ENCODE results near the gene TLR1.

Gene TLR1

GRCh38 chr4:38764277-38764676 lies 40.3 kb downstream of the TLR1 start:
- no peak overlapping the region for H4K91ac ChIP-seq (ENCODE audit: low read length)
- H2AFZ ChIP-seq (ENCODE audit: low read depth, low read length): no peak overlapping the region
- no peak overlapping the region for H2BK5ac ChIP-seq (ENCODE audit: low read depth, low read length, poor library complexity, severe bottlenecking)
- H3K9ac ChIP-seq (ENCODE audit: low read length): no peak overlapping the region
- peaks cover 5% of the 10 kb centered on the region for H3K4me1 ChIP-seq (ENCODE audit: control insufficient read depth, insufficient read depth, low read depth, low read length)
- no peak overlapping the region for H3K4ac ChIP-seq (ENCODE audit: low read depth in 1 of 2, low read length in 2 of 2)
- no peak overlapping the region for H3K18ac ChIP-seq (ENCODE audit: low read depth in 1 of 2, low read length in 2 of 2)
- H3K36me3 ChIP-seq (ENCODE audit: control insufficient read depth in 1 of 2, insufficient read depth in 2 of 2, low read depth in 1 of 2, low read length in 2 of 2): no peaks in the 10 kb centered on the region
- DNase-seq: no peak
- H3K9me3 ChIP-seq (ENCODE audit: control insufficient read depth, low read length): no peaks in the 10 kb centered on the region
- H3K4me2 ChIP-seq (ENCODE audit: low read length, poor library complexity, severe bottlenecking): no peak overlapping the region
- no peak overlapping the region for H3K14ac ChIP-seq (ENCODE audit: low read length in 2 of 2)
- H3K27ac ChIP-seq (ENCODE audit: low read length, poor library complexity, severe bottlenecking): no peak overlapping the region
- H2BK120ac ChIP-seq (ENCODE audit: low read depth, low read length): no peak overlapping the region
- H3K4me3 ChIP-seq (ENCODE audit: insufficient read depth in 1 of 2, low read depth in 1 of 2, low read length in 2 of 2): no peak overlapping the region
- H4K8ac ChIP-seq (ENCODE audit: low read length): no peak overlapping the region
- 100% methylated on average over 3 of the region's 3 CpGs for WGBS
- H3K27me3 ChIP-seq (ENCODE audit: control insufficient read depth in 1 of 2, insufficient read depth in 1 of 2, low read length in 2 of 2): no peaks in the 10 kb centered on the region
- H2BK12ac ChIP-seq (ENCODE audit: low read length in 2 of 2): no peak overlapping the region
- no peak overlapping the region for H3K23ac ChIP-seq (ENCODE audit: low read length in 2 of 2)
- H3K79me1 ChIP-seq (replicated peaks; ENCODE audit: low read length, poor library complexity, severe bottlenecking): no peaks in the 10 kb centered on the region
- no peak overlapping the region for H2BK15ac ChIP-seq (ENCODE audit: low read depth, poor library complexity, severe bottlenecking)
- H2AK5ac ChIP-seq (ENCODE audit: low read length, severe bottlenecking): no peak overlapping the region

GRCh38 chr4:38762560-38762959 lies 42.0 kb downstream of the TLR1 start:
- H3K18ac ChIP-seq (ENCODE audit: low read depth in 1 of 2, low read length in 2 of 2): no peak overlapping the region

GRCh38 chr4:38759790-38760122 lies 44.8 kb downstream of the TLR1 start:
- no peak for DNase-seq
- peak overlapping the region; percentile 64 for H3K9ac ChIP-seq (ENCODE audit: low read length)
- H4K91ac ChIP-seq (ENCODE audit: low read length): no peak overlapping the region
- H3K4me3 ChIP-seq (ENCODE audit: insufficient read depth in 1 of 2, low read depth in 1 of 2, low read length in 2 of 2): no peak overlapping the region
- no peaks in the 10 kb centered on the region for H3K27me3 ChIP-seq (ENCODE audit: control insufficient read depth in 1 of 2, insufficient read depth in 1 of 2, low read length in 2 of 2)
- H2BK12ac ChIP-seq (ENCODE audit: low read length in 2 of 2): no peak overlapping the region
- WGBS: 96% methylated on average over 1 of the region's 1 CpG
- no peaks in the 10 kb centered on the region for H3K79me1 ChIP-seq (replicated peaks; ENCODE audit: low read length, poor library complexity, severe bottlenecking)
- no peak overlapping the region for H2BK5ac ChIP-seq (ENCODE audit: low read depth, low read length, poor library complexity, severe bottlenecking)
- no peak overlapping the region for H2AK5ac ChIP-seq (ENCODE audit: low read length, severe bottlenecking)
- H3K4me1 ChIP-seq (ENCODE audit: control insufficient read depth, insufficient read depth, low read depth, low read length): no peaks in the 10 kb centered on the region
- H2AFZ ChIP-seq (ENCODE audit: low read depth, low read length): no peak overlapping the region
- H3K23ac ChIP-seq (ENCODE audit: low read length in 2 of 2): no peak overlapping the region
- H3K14ac ChIP-seq (ENCODE audit: low read length in 2 of 2): no peak overlapping the region
- no peak overlapping the region for H3K4ac ChIP-seq (ENCODE audit: low read depth in 1 of 2, low read length in 2 of 2)
- H3K4me2 ChIP-seq (ENCODE audit: low read length, poor library complexity, severe bottlenecking): no peak overlapping the region
- no peak overlapping the region for H4K8ac ChIP-seq (ENCODE audit: low read length)
- H3K9me3 ChIP-seq (ENCODE audit: control insufficient read depth, low read length): no peaks in the 10 kb centered on the region
- no peak overlapping the region for H3K27ac ChIP-seq (ENCODE audit: low read length, poor library complexity, severe bottlenecking)
- H2BK15ac ChIP-seq (ENCODE audit: low read depth, poor library complexity, severe bottlenecking): no peak overlapping the region
- H2BK120ac ChIP-seq (ENCODE audit: low read depth, low read length): no peak overlapping the region
- H3K36me3 ChIP-seq (ENCODE audit: control insufficient read depth in 1 of 2, insufficient read depth in 2 of 2, low read depth in 1 of 2, low read length in 2 of 2): no peaks in the 10 kb centered on the region
- no peak overlapping the region for H3K18ac ChIP-seq (ENCODE audit: low read depth in 1 of 2, low read length in 2 of 2)

More at GRCh38 chr4:38762560-38762959, 42.0 kb downstream of the TLR1 start:
- Histone ChIP-seq H2BK5ac (ENCODE audit: low read depth, low read length, poor library complexity, severe bottlenecking) (no peak overlapping the region), H3K4ac (ENCODE audit: low read depth in 1 of 2, low read length in 2 of 2) (no peak overlapping the region), H3K14ac (ENCODE audit: low read length in 2 of 2) (no peak overlapping the region), H3K9me3 (ENCODE audit: control insufficient read depth, low read length) (no peaks in the 10 kb centered on the region), H3K79me1 (replicated peaks; ENCODE audit: low read length, poor library complexity, severe bottlenecking) (no peaks in the 10 kb centered on the region), H3K4me3 (ENCODE audit: insufficient read depth in 1 of 2, low read depth in 1 of 2, low read length in 2 of 2) (no peak overlapping the region), H4K8ac (ENCODE audit: low read length) (no peak overlapping the region), H2BK120ac (ENCODE audit: low read depth, low read length) (no peak overlapping the region), H2BK15ac (ENCODE audit: low read depth, poor library complexity, severe bottlenecking) (peak overlapping the region; percentile 23), H2AK5ac (ENCODE audit: low read length, severe bottlenecking) (no peak overlapping the region), H2AFZ (ENCODE audit: low read depth, low read length) (no peak overlapping the region), H3K36me3 (ENCODE audit: control insufficient read depth in 1 of 2, insufficient read depth in 2 of 2, low read depth in 1 of 2, low read length in 2 of 2) (no peaks in the 10 kb centered on the region), H2BK12ac (ENCODE audit: low read length in 2 of 2) (no peak overlapping the region), H3K27me3 (ENCODE audit: control insufficient read depth in 1 of 2, insufficient read depth in 1 of 2, low read length in 2 of 2) (no peaks in the 10 kb centered on the region), H4K91ac (ENCODE audit: low read length) (peak overlapping the region; percentile 39), H3K9ac (ENCODE audit: low read length) (no peak overlapping the region), H3K4me1 (ENCODE audit: control insufficient read depth, insufficient read depth, low read depth, low read length) (peaks cover 5% of the 10 kb centered on the region), H3K4me2 (ENCODE audit: low read length, poor library complexity, severe bottlenecking) (no peak overlapping the region), H3K27ac (ENCODE audit: low read length, poor library complexity, severe bottlenecking) (no peak overlapping the region), H3K23ac (ENCODE audit: low read length in 2 of 2) (no peak overlapping the region)
- 92% methylated on average over 14 of the region's 14 CpGs for WGBS
- DNase-seq: no peak

- H2BK15ac ChIP-seq (ENCODE audit: low read depth, poor library complexity, severe bottlenecking): no peak overlapping the region
- no peaks in the 10 kb centered on the region for H3K27me3 ChIP-seq (ENCODE audit: control insufficient read depth in 1 of 2, insufficient read depth in 1 of 2, low read length in 2 of 2)
- no peak overlapping the region for H2AFZ ChIP-seq (ENCODE audit: low read depth, low read length)
- peak; percentile 74 for DNase-seq
- no peaks in the 10 kb centered on the region for H3K9me3 ChIP-seq (ENCODE audit: control insufficient read depth, low read length)
- no peak overlapping the region for H3K18ac ChIP-seq (ENCODE audit: low read depth in 1 of 2, low read length in 2 of 2)
- H3K36me3 ChIP-seq (ENCODE audit: control insufficient read depth in 1 of 2, insufficient read depth in 2 of 2, low read depth in 1 of 2, low read length in 2 of 2): no peaks in the 10 kb centered on the region
- no peak overlapping the region for H3K4me2 ChIP-seq (ENCODE audit: low read length, poor library complexity, severe bottlenecking)
- H4K91ac ChIP-seq (ENCODE audit: low read length): no peak overlapping the region
- no peaks in the 10 kb centered on the region for H3K79me1 ChIP-seq (replicated peaks; ENCODE audit: low read length, poor library complexity, severe bottlenecking)
- no peak overlapping the region for H3K4ac ChIP-seq (ENCODE audit: low read depth in 1 of 2, low read length in 2 of 2)
- H2BK12ac ChIP-seq (ENCODE audit: low read length in 2 of 2): no peak overlapping the region
- no peaks in the 10 kb centered on the region for H3K4me1 ChIP-seq (ENCODE audit: control insufficient read depth, insufficient read depth, low read depth, low read length)
- H3K27ac ChIP-seq (ENCODE audit: low read length, poor library complexity, severe bottlenecking): no peak overlapping the region
- 17% methylated on average over 5 of the region's 8 CpGs for WGBS
- no peak overlapping the region for H2AK5ac ChIP-seq (ENCODE audit: low read length, severe bottlenecking)
- peak overlapping the region; percentile 64 for H3K9ac ChIP-seq (ENCODE audit: low read length)
- no peak overlapping the region for H2BK120ac ChIP-seq (ENCODE audit: low read depth, low read length)
- H3K23ac ChIP-seq (ENCODE audit: low read length in 2 of 2): no peak overlapping the region
- peak overlapping the region in 1 of 2 experiments; percentile 53 for H3K4me3 ChIP-seq (ENCODE audit: insufficient read depth in 1 of 2, low read depth in 1 of 2, low read length in 2 of 2)
- no peak overlapping the region for H3K14ac ChIP-seq (ENCODE audit: low read length in 2 of 2)
- no peak overlapping the region for H2BK5ac ChIP-seq (ENCODE audit: low read depth, low read length, poor library complexity, severe bottlenecking)
- no peak overlapping the region for H4K8ac ChIP-seq (ENCODE audit: low read length)
Observed at GRCh38 chr4:38759113-38759789, 45.3 kb downstream of the TLR1 start.

All from mesenchymal stem cell (in vitro differentiated cells and primary cell).